Measurements from ENCODE around the gene NAALADL2.
"Not testable (repeated sequence)": the region's sequence is repeated elsewhere in the genome, so short reads cannot be mapped to it uniquely, and the experiment has no call there.

The NAALADL2 gene

DNA sequence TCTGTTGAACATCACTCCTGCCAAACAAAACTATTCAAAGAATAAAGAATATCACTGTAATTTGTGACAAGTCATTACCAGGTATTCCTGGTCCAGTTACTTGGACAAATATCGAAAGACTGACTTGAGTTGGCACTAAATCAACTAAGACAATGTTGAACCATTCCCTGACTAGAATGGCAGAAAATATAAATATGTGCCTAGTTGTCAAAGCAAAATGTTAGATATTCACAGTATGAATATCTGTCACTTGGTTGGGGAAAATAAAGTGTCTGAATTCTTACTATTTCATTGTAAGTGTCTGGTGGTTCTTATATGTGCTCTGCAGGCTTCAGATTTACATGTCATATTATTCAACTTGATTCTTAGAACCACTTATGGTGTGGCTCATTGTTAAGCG is 470.2 kb downstream of the NAALADL2 start:
- DNase-seq, result peak; percentile 50

GRCh38 chr3:175335229-175335628 is 476.1 kb downstream of the NAALADL2 start:
- DNase-seq, result no peak

DNA sequence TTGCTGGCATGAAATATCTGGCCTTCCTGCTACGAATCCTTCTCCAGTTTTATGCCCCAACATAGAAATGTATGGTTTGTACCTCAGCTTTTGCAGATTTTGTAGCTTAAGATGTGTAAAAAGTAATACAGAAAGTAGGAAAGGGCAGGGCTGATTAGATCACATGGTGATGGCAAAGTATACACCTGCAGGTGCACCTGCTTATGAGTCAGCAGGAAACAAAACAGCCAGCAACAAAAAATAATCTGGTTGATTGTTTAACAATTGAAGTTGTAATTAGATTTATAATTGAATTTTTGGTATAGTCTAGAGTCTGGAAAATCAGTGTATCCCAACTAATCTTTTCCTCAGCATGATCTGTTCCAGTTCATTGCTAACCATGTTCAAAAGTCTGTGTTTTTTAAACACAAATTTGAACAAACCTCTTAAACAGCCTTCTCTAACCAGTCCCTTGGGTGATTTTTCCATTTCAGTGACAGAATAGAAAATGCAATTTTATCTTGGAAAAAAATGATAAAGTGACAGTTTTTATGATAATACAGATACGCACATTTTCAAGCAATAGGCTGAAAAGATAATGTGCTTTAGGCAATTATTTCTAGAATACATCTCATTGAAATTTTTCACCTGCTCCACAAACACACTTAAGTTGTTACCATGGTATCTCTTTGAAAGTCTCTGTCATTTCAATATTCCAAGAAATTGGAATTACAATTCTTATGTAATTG is 477.4 kb downstream of the NAALADL2 start:
- DNase-seq, result peak; percentile 89

GRCh38 chr3:175337631-175338030 is 478.5 kb downstream of the NAALADL2 start:
- DNase-seq, result no peak

GRCh38 chr3:175338775-175339535 is 479.8 kb downstream of the NAALADL2 start:
- DNase-seq, result no peak

GRCh38 chr3:175340338-175341015 is 481.3 kb downstream of the NAALADL2 start:
- DNase-seq, result no peak

DNA sequence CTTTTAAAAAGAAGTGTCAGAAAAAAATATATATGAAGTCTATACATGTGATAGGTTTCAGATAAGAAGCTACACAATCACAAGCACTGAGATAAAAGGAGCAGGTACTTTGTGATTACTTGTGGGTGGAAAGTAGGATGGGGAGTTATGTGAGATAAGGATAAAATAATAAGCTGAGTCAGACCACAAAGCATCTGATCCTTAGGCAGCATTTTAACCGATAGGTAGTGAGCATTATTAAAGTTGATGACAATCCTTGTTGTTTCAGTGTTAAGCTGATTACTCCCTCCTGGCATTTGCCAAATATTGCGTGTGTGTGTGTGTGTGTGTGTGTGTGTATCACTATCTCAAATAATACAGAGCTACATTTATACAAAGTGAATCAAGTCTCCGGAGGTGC is 483.1 kb downstream of the NAALADL2 start:
- no peak for DNase-seq

GRCh38 chr3:175343946-175344345 is 484.8 kb downstream of the NAALADL2 start:
- DNase-seq, result no peak

GRCh38 chr3:175346573-175347356 is 487.6 kb downstream of the NAALADL2 start:
- no peak for DNase-seq

DNA sequence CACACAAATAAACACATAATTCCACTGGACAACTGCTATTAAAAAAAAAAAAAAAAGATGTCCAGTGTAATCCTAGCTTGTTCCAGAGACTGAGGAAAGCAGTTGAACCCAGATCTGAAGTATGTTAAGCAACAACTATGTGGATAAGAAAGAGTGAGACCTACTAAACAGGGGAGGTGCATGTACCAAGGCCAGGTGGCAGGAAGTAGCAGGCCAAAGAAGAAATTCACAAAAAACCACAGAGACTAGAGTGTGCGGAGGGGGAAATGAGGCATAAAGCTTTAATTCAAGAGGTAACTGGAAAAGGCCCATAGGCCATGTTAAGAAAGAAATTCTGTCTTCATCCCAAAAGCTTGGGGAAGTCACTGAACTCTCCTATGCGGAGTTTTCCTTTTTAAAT is 490.0 kb downstream of the NAALADL2 start:
- no peak for DNase-seq

- DNase-seq, result no peak
Observed at GRCh38 chr3:175355801-175356335, 496.7 kb downstream of the NAALADL2 start.

DNA sequence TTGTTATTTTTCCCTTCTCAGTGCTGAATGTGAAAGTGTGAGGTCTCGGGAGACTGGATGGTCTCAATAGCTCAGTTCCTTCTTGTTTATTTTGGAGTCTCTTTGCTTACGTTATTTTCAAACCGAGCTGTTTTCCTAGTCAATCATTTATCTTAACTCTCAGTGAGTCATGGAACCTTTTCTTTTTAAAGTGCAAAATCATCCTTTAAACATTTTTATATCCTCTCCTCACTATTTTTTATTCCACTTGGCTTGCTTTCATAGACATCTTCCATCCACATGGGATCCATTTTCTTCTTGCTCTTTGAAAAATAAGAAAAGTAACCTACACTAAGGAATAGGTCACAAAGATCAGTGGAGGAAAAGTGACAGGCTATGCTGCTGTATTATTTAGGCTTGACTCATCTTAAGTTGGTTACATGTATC is 497.8 kb downstream of the NAALADL2 start:
- DNase-seq, result no peak

GRCh38 chr3:175357758-175358157 is 498.6 kb downstream of the NAALADL2 start:
- no peak for DNase-seq

DNA sequence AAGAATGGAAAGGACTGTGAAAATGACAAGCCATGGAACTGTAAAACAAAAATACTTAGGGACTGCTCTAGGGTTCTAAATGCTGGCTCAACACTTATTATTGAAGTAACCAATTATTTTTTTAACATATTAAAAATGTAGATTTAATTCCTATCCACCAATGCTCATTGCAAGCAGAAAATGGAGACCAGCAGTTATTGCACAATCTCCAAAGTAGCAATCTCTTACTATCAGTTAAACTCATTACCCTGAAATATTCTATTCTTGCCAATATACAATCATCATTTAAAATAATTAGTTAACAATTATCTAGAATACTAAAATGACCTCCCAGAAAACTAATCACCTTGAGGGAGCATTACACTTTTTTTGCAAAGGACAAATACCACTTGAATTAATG is 499.8 kb downstream of the NAALADL2 start:
- no peak for DNase-seq

DNA sequence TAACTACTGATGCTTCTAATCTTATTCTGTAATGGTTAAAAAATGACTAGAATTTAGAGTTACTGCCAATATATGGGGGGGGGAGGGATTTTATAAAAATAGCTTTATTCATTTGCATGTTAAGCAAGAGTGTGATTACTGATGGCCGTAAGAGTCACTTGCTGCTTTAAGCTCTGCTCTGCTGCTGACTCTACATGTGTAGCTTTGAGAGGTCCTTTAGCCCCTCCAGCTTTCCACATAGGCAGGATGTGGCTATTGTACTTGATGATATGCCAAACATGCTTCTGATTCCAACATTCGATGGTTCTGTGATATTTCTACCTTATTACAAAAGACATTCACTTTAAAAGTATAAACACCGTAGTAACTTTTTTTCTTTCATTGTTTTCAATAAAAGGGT is 511.3 kb downstream of the NAALADL2 start:
- not testable (repeated sequence) for DNase-seq

DNA sequence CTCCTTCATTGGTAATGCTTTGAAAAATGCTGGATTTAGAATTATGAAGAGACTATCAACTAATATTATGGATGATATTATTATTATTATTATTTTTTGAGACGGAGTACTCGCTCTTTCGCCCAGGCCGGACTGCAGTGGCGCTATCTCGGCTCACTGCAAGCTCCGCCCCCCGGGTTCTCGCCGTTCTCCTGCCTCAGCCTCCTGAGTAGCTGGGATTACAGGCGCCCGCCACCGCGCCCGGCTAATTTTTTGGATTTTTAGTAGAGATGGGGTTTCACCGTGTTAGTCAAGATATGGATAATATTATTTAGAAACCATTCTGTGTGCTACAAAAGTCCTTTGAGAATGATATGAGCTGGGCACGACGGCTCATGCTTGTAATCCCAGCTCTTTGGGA is 512.1 kb downstream of the NAALADL2 start:
- not testable (repeated sequence) for DNase-seq

GRCh38 chr3:175374705-175375104 is 515.6 kb downstream of the NAALADL2 start:
- DNase-seq, result no peak

DNA sequence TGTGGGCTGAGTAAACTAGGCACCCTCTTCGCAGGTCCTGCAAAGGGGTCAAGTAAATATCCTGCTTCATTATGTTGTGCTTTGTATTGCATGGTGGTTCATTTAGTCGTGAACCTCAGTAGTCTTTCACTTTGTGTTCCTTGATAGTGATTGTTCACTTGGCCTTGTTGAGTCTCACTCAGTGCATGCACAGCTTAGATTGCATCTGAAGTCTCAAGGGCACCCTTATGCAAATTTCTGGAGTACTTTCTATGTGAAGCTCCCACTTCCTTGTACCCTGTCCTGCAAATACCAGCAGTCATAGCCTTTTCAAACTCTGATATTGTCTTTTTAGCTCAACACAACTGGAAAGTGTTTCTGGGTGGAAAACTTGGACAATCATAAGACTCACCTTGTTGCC is 519.2 kb downstream of the NAALADL2 start:
- DNase-seq, result no peak

DNA sequence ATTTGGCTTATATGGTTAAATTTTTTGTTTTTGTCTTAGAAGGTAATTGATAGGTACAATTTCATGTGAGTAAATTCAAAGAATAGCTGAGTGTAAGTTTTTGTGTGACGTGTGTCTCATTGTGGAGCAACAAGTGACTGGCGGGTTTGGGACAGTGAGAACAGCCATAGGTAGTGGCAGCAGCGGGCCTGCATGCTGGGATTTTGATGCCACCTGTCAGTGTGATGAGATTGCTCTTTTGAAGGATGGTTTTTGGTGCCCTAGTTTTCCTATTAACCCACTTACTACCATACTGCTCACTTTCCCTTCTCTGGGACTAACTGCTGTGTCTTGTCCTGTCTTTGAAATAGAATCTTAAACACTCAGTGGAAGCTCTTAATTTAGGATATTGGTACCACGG is 522.6 kb downstream of the NAALADL2 start:
- no peak for DNase-seq

GRCh38 chr3:175383371-175383770 is 524.2 kb downstream of the NAALADL2 start:
- DNase-seq, result no peak

GRCh38 chr3:175383813-175384212 is 524.7 kb downstream of the NAALADL2 start:
- DNase-seq, result no peak

- DNase-seq, result no peak
Observed at GRCh38 chr3:175384569-175384968, 525.4 kb downstream of the NAALADL2 start.

GRCh38 chr3:175386630-175387029 is 527.5 kb downstream of the NAALADL2 start:
- DNase-seq, result no peak

Measured in COR-L47 (cell line).